Measurements from ENCODE around the gene TCERG1L. TPM values are rescaled to one million over a fixed set of nuclear protein-coding genes. Genes with fewer than 3 reads are reported as not detected.

TCERG1L gene
- total RNA-seq, 1 experiment from 2014 or later, result not detected

- no TSS peak for BruUV-seq (replicated peaks)
- H4K20me1 ChIP-seq (ENCODE audit: insufficient read depth), result no peaks in the 10 kb centered on the region
- H3K4me3 ChIP-seq, result no peak overlapping the region
- no peaks in the 10 kb centered on the region for H3K36me3 ChIP-seq (ENCODE audit: low read depth)
- H3K27me3 ChIP-seq (ENCODE audit: insufficient read depth, low read depth), result peaks cover 16% of the 10 kb centered on the region; the same call in 1 of the 2 replicates
- no peaks in the 10 kb centered on the region for H3K9me2 ChIP-seq (ENCODE audit: insufficient read depth)
- no peaks in the 10 kb centered on the region for H3K79me2 ChIP-seq (ENCODE audit: low read depth)
- H3K9me3 ChIP-seq (ENCODE audit: insufficient read depth, low read depth), result no peaks in the 10 kb centered on the region
- no peaks in the 10 kb centered on the region for H3K4me1 ChIP-seq (replicated peaks; ENCODE audit: insufficient read depth)
- TF ChIP-seq EZH2 (IDR thresholded peaks at IDR 0.05; ENCODE audit: low read depth), result no peak
- TF ChIP-seq, protein P1, sequence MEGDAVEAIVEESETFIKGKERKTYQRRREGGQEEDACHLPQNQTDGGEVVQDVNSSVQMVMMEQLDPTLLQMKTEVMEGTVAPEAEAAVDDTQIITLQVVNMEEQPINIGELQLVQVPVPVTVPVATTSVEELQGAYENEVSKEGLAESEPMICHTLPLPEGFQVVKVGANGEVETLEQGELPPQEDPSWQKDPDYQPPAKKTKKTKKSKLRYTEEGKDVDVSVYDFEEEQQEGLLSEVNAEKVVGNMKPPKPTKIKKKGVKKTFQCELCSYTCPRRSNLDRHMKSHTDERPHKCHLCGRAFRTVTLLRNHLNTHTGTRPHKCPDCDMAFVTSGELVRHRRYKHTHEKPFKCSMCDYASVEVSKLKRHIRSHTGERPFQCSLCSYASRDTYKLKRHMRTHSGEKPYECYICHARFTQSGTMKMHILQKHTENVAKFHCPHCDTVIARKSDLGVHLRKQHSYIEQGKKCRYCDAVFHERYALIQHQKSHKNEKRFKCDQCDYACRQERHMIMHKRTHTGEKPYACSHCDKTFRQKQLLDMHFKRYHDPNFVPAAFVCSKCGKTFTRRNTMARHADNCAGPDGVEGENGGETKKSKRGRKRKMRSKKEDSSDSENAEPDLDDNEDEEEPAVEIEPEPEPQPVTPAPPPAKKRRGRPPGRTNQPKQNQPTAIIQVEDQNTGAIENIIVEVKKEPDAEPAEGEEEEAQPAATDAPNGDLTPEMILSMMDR (conservative IDR thresholded peaks at IDR 0.05), result no peak
- no peak overlapping the region for H2AFZ ChIP-seq
- H3F3A ChIP-seq (ENCODE audit: insufficient read depth, low read depth), result no peaks in the 10 kb centered on the region
- POLR2A ChIA-PET (ENCODE audit: unreplicated experiment), result no interaction called here
- intact Hi-C loops (cut with micrococcal nuclease; ENCODE audit: unreplicated experiment), result no loop called here
- CTCF ChIA-PET, result no interaction called here
- no peak overlapping the region for H3K27ac ChIP-seq
- no peak overlapping the region for H3K4me2 ChIP-seq
- no peak for DNase-seq
Observed at GRCh38 chr10:131279516-131279915, 32.0 kb downstream of the TCERG1L start.

GRCh38 chr10:131277969-131278368 lies 33.6 kb downstream of the TCERG1L start:
- no peak overlapping the region for H3K4me3 ChIP-seq
- no peak overlapping the region for H2AFZ ChIP-seq
- no peak overlapping the region for H3K27ac ChIP-seq
- no peaks in the 10 kb centered on the region for H4K20me1 ChIP-seq (ENCODE audit: insufficient read depth)
- H3K9me2 ChIP-seq (ENCODE audit: insufficient read depth), result no peaks in the 10 kb centered on the region
- TF ChIP-seq EZH2 (IDR thresholded peaks at IDR 0.05; ENCODE audit: low read depth), result no peak
- TF ChIP-seq, protein P1 (conservative IDR thresholded peaks at IDR 0.05), result no peak
- CTCF ChIA-PET, result no interaction called here
- intact Hi-C loops (cut with micrococcal nuclease; ENCODE audit: unreplicated experiment), result no loop called here
- H3K36me3 ChIP-seq (ENCODE audit: low read depth), result no peaks in the 10 kb centered on the region
- no peak for DNase-seq
- no peaks in the 10 kb centered on the region for H3K79me2 ChIP-seq (ENCODE audit: low read depth)
- H3K4me2 ChIP-seq, result no peak overlapping the region
- POLR2A ChIA-PET (ENCODE audit: unreplicated experiment), result no interaction called here
- no TSS peak for BruUV-seq (replicated peaks)
- H3K27me3 ChIP-seq (ENCODE audit: insufficient read depth, low read depth), result peaks cover 29% of the 10 kb centered on the region
- H3F3A ChIP-seq (ENCODE audit: insufficient read depth, low read depth), result no peaks in the 10 kb centered on the region
- H3K9me3 ChIP-seq (ENCODE audit: insufficient read depth, low read depth), result no peaks in the 10 kb centered on the region
- no peaks in the 10 kb centered on the region for H3K4me1 ChIP-seq (replicated peaks; ENCODE audit: insufficient read depth)

DNA sequence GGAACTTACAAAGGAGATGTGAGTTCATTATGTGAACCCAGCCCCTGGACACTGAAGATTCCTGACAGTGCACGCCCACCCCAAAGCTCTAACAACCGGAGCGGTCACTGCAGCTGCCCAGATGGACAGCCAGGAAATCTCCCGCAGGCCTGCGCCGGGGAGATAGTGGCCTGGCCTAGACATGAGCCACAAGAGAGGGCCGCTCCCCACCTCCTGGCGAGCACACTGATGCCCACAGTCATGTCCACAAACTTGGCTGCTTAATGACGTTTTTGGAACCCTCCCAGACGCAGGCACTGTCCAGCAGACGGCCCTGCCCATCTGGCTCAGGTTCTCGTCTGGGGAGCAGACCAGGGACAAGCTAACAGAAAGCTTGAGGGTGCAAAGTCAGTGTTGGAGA lies 34.2 kb downstream of the TCERG1L start:
- Histone ChIP-seq H4K20me1 (ENCODE audit: insufficient read depth) (no peaks in the 10 kb centered on the region), H3K27ac (no peak overlapping the region), H3K4me1 (replicated peaks; ENCODE audit: insufficient read depth) (no peaks in the 10 kb centered on the region), H3K79me2 (ENCODE audit: low read depth) (no peaks in the 10 kb centered on the region), H3F3A (ENCODE audit: insufficient read depth, low read depth) (no peaks in the 10 kb centered on the region), H2AFZ (no peak overlapping the region), H3K27me3 (ENCODE audit: insufficient read depth, low read depth) (peaks cover 36% of the 10 kb centered on the region), H3K36me3 (ENCODE audit: low read depth) (no peaks in the 10 kb centered on the region), H3K4me3 (no peak overlapping the region), H3K4me2 (no peak overlapping the region), H3K9me3 (ENCODE audit: insufficient read depth, low read depth) (no peaks in the 10 kb centered on the region), H3K9me2 (ENCODE audit: insufficient read depth) (no peaks in the 10 kb centered on the region)
- intact Hi-C loops (cut with micrococcal nuclease; ENCODE audit: unreplicated experiment), result no loop called here
- ChIA-PET CTCF (no interaction called here), POLR2A (ENCODE audit: unreplicated experiment) (no interaction called here)
- BruUV-seq (replicated peaks), result no TSS peak
- DNase-seq, result no peak
- TF ChIP-seq EZH2 (IDR thresholded peaks at IDR 0.05; ENCODE audit: low read depth), result no peak
- TF ChIP-seq, protein P1 (conservative IDR thresholded peaks at IDR 0.05), result no peak

All from PC-9 (cell line).